Measurements from ENCODE around the gene UNC45B.
"Not testable (repeated sequence)": the region's sequence is repeated elsewhere in the genome, so short reads cannot be mapped to it uniquely, and the experiment has no call there.

The UNC45B gene

GRCh38 chr17:35142467-35142796 lies 5.2 kb upstream of the UNC45B start:
- no peak for DNase-seq (ENCODE audit: low read depth)

- no peak for DNase-seq (ENCODE audit: low read depth)
Observed at GRCh38 chr17:35144840-35145239, 2.8 kb upstream of the UNC45B start.

- no peak for DNase-seq (ENCODE audit: low read depth)
Observed at GRCh38 chr17:35146214-35146833, 1.3 kb upstream of the UNC45B start.

GRCh38 chr17:35148144-35148543 lies 527 bp downstream of the UNC45B start:
- DNase-seq (ENCODE audit: low read depth): no peak

- no peak for DNase-seq (ENCODE audit: low read depth)
Observed at GRCh38 chr17:35149941-35150340, 2.3 kb downstream of the UNC45B start.

- not testable (repeated sequence) for DNase-seq (ENCODE audit: low read depth)
Observed at GRCh38 chr17:35151080-35151479, 3.5 kb downstream of the UNC45B start.

- no peak for DNase-seq (ENCODE audit: low read depth)
Observed at GRCh38 chr17:35152421-35153140, 5.0 kb downstream of the UNC45B start.

- DNase-seq (ENCODE audit: low read depth): no peak
Observed at GRCh38 chr17:35154196-35155165, 6.9 kb downstream of the UNC45B start.

GRCh38 chr17:35155246-35155645 lies 7.6 kb downstream of the UNC45B start:
- DNase-seq (ENCODE audit: low read depth): no peak

GRCh38 chr17:35159940-35160339 lies 12.3 kb downstream of the UNC45B start:
- no peak for DNase-seq (ENCODE audit: low read depth)

GRCh38 chr17:35160354-35161201 lies 13.0 kb downstream of the UNC45B start:
- DNase-seq (ENCODE audit: low read depth): no peak

GRCh38 chr17:35161281-35161761 lies 13.7 kb downstream of the UNC45B start:
- DNase-seq (ENCODE audit: low read depth): no peak

GRCh38 chr17:35162755-35163154 lies 15.1 kb downstream of the UNC45B start:
- no peak for DNase-seq (ENCODE audit: low read depth)

- no peak for DNase-seq (ENCODE audit: low read depth)
Observed at GRCh38 chr17:35163886-35164285, 16.3 kb downstream of the UNC45B start.

GRCh38 chr17:35164716-35165115 lies 17.1 kb downstream of the UNC45B start:
- no peak for DNase-seq (ENCODE audit: low read depth)

- DNase-seq (ENCODE audit: low read depth): no peak
Observed at GRCh38 chr17:35166526-35166925, 18.9 kb downstream of the UNC45B start.

GRCh38 chr17:35167046-35167445 lies 19.4 kb downstream of the UNC45B start:
- DNase-seq (ENCODE audit: low read depth): no peak

GRCh38 chr17:35167666-35168065 lies 20.0 kb downstream of the UNC45B start:
- DNase-seq (ENCODE audit: low read depth): peak; percentile 14

- no peak for DNase-seq (ENCODE audit: low read depth)
Observed at GRCh38 chr17:35169835-35170363, 22.3 kb downstream of the UNC45B start.

GRCh38 chr17:35170968-35171771 lies 23.6 kb downstream of the UNC45B start:
- peak; percentile 4 for DNase-seq (ENCODE audit: low read depth)

- DNase-seq (ENCODE audit: low read depth): no peak
Observed at GRCh38 chr17:35171834-35172233, 24.2 kb downstream of the UNC45B start.

All from GM04504 (cell line).